RWPE1 (cell line): ENCODE measurements around the gene ZNF548.

ENCODE experiments used
- CTCF ChIA-PET: fragments of 350-600 bp; sonication (Branson Sonifier 250); formaldehyde crosslinking; extraction: SDS; loops from one replicate; lab custom pipeline; 2021; lab: Yijun Ruan, JAX
- POLR2A ChIA-PET: fragments of 400-600 bp; formaldehyde crosslinking; extraction: SDS; loops from one replicate; lab custom pipeline; 2020; ENCODE audit warnings: antibody characterized with exemption; ENCODE audit not compliant: low non-redundant PET; lab: Yijun Ruan, JAX
- DNase-seq: peaks from one replicate; pipeline ENCODE4 v3.0.0; 2012; ENCODE audit warnings: low spot score
- H3K27ac ChIP-seq: fragments of 450-650 bp; 2 replicates; pipeline ENCODE4 v1.5.1; 2017
- TF ChIP-seq, protein P1 (sequence below): fragments of 450-650 bp; conservative IDR thresholded peaks from 2 replicates; pipeline ENCODE4 v1.5.1; 2017; ENCODE audit warnings: low read depth, mild to moderate bottlenecking

The ZNF548 gene

DNA sequence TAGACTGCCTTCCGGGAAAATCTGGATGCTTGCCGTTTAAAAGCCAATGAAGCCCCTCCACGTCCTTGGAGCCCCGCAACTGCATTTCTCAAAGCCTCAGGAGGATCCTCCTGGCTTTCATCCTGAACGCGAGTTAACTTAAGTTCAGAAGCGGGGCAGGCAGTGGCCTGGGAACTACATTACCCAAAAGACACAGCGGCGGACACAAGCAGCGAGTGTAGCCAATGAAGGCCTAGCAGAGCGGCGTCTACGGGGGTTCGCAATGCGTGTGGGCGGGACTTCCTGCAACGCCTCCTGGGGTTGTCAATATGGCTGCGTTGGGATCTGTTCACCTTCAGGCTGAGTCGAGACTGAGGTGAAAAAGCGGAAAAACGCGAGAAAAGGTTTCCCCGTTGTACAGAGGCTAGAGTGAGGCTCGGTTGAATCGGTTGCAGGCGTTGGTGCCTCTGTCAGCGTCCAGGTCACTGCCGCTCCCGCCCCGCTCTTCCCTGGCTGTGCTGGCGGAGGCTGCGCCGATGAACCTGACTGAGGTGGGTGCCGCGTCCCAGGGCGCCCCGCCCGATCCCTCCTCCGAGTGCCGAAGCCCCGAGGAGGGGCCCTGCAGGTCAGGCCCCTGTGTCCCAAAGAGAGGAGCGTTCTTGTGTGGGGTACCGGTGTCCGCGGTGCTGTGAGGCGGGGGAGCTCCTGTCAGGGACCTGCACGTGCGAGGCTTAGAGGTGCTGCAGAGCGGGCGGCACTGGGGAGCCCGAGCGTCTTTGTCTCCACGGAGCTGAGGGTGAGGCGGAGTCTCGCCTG lies 21.4 kb downstream of the ZNF548 start, which contains the start of gene ZNF17:
Gene ZNF17, plus strand, starts transcription at position 285 of the 795 bp plus-strand sequence. CDS start 2,455 bp downstream, outside the sequence.
- ChIA-PET CTCF (interaction anchor here (0.7 kb wide), 1 partner anchor 307 kb away, joined by 5 read pairs; no protein-coding TSS in a partner anchor), POLR2A (interaction anchor here (1.0 kb wide), 1 partner anchor 17 kb away, joined by 3 read pairs; no protein-coding TSS in a partner anchor)
- H3K27ac ChIP-seq: peak within 1 kb of the TSS; percentile 62
- TF ChIP-seq, protein P1, sequence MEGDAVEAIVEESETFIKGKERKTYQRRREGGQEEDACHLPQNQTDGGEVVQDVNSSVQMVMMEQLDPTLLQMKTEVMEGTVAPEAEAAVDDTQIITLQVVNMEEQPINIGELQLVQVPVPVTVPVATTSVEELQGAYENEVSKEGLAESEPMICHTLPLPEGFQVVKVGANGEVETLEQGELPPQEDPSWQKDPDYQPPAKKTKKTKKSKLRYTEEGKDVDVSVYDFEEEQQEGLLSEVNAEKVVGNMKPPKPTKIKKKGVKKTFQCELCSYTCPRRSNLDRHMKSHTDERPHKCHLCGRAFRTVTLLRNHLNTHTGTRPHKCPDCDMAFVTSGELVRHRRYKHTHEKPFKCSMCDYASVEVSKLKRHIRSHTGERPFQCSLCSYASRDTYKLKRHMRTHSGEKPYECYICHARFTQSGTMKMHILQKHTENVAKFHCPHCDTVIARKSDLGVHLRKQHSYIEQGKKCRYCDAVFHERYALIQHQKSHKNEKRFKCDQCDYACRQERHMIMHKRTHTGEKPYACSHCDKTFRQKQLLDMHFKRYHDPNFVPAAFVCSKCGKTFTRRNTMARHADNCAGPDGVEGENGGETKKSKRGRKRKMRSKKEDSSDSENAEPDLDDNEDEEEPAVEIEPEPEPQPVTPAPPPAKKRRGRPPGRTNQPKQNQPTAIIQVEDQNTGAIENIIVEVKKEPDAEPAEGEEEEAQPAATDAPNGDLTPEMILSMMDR: no peak
- peak; percentile 91 for DNase-seq

DNA sequence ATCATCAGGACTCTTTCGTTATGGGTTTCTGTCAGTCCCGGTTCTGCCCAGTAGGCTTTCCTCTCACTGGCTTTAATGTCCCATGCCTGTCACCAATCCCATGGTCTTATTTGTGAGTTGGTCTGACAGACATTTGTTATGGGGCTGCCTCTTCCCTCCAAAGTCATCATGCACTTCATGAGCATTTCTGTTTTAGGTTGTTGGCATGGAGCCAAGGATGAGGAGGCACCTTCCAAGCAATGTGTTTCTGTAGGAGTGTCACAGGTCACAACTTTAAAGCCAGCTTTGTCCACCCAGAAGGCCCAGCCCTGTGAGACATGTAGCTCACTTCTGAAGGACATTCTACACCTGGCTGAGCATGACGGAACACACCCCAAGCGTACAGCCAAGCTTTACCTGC lies 29.8 kb downstream of the ZNF548 start:
- DNase-seq: no peak
- ChIA-PET POLR2A (no interaction called here), CTCF (interaction anchor here (0.6 kb wide), 1 partner anchor 475 kb away, joined by 4 read pairs; no protein-coding TSS in a partner anchor)
- TF ChIP-seq, protein P1: no peak
- no peak overlapping the region for H3K27ac ChIP-seq

DNA sequence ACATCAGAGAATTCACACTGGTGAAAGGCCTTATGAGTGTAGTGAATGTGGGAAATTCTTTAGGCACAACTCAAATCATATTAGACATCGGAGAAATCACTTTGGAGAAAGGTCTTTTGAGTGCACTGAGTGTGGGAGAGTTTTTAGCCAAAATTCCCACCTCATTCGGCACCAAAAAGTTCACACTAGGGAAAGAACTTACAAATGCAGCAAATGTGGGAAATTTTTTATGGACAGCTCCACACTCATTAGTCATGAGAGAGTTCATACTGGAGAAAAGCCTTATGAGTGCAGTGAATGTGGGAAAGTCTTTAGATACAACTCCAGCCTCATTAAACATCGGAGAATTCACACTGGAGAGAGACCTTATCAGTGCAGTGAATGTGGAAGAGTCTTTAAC lies 31.4 kb downstream of the ZNF548 start:
- no peak for DNase-seq
- TF ChIP-seq, protein P1: no peak
- no peak overlapping the region for H3K27ac ChIP-seq
- ChIA-PET POLR2A (no interaction called here), CTCF (no interaction called here)

DNA sequence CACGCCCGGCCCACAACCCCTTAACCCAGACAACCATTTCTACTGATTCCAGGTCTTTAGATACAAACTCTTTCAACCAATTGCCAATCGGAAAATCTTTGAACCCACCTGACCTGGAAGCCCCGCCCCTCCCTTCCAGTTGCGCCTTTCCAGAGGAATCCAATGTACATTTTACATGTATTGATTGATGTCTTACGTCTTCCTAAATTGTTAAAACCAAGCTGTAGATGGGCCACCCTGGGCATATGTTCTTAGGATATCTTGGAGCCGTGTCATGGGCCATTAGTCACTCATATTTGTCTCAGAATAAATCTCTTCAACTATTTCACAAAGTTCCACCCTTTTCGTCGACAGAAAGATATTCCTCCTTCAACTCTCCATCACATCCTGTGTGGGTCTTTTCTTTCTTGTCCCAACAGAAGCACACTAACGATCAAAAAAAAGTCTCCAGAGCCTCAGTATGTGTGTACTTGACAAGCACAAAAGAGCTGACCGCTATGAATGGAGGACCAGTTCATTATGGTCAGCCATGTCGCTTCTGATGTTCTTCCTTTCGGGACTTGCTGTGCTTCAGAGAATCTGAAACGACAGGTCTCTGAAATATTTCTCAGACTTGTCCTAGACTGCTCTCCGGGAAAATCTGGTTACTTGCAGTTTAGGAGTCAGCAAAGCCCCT lies 44.9 kb downstream of the ZNF548 start:
- POLR2A ChIA-PET: no interaction called here
- peak overlapping the region; percentile 78 for H3K27ac ChIP-seq
- TF ChIP-seq, protein P1: no peak
- CTCF ChIA-PET: interaction anchor here (0.6 kb wide), 1 partner anchor 514 kb away, joined by 5 read pairs; no protein-coding TSS in a partner anchor
- no peak for DNase-seq

DNA sequence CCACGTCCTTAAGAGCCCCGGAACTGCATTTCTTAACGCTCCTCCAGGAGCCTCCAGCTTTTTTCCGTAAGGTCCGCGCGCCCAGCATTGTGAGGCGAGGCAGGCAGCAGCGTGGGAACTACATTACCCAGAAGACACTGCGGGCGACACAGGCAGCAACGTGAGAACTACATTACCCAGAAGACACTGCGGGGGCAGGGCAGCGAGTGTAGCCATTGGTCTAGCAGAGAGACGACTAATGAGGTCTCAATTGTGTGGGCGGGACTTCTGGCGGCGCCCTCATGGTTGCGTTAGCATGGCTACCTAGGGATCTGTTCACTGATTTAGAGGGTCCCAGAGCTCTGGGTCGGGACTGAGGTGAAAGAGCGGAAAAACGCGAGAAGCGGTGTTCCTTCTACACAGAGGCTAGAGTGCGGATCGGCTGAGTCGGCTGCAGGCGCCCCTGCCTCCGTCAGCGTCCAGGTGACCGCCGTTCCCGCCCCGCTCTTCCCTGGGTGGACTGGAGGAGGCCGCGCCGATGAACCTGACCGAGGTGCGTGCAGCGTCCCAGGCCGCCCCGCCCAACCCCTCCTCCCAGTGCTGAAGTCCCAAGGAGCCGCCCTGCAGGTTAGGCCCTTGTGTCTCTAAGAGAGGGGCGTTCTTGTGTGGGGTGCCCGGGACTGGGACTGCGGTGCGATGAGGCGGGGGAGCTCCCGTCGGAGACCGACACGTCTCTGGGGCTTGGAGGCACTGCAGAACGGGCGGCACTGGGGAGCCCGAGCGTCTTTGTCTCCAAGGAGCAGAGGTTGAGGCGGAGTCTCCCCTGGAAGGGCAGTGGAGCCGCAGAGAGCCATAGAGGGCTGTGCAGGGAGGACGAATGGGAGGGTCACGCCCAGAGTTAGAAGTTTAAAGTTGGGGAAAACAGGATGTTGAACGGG lies 45.7 kb downstream of the ZNF548 start, which contains the start of gene ZNF749:
Gene ZNF749, plus strand, starts transcription at position 264 of the 917 bp plus-strand sequence. Its CDS starts 254 bp downstream, at position 518.
- POLR2A ChIA-PET: no interaction called here
- peak; percentile 97 for DNase-seq
- CTCF ChIA-PET: interaction anchor here (0.6 kb wide), 1 partner anchor 684 kb away, joined by 3 read pairs; no protein-coding TSS in a partner anchor
- TF ChIP-seq, protein P1: no peak
- peak within 1 kb of the TSS; percentile 78 for H3K27ac ChIP-seq
